ACHN (cell line): ENCODE data around the gene LTBP4.
A peak's percentile ranks its signal among the peaks of the same experiment; 100 is the strongest.

ENCODE experiments used
- DNase-seq: peaks from one replicate; pipeline ENCODE4 v3.0.0-alpha.2; 2015
- in situ Hi-C: cut with HindIII; loops from 2 replicates; pipeline ENCODE4 v1.10.0; 2017; ENCODE audit warnings: low sequenced_read_pairs, low pct_ligation_motif_present, low pct_unique_long_range_greater_than_20kb

The LTBP4 gene

GRCh38 chr19:40605216-40605971 lies 4.2 kb downstream of the LTBP4 start:
- in situ Hi-C loops: no loop called here
- peak; percentile 70 for DNase-seq

GRCh38 chr19:40607311-40608239 lies 6.4 kb downstream of the LTBP4 start:
- in situ Hi-C loops: no loop called here
- DNase-seq: no peak

GRCh38 chr19:40608240-40608621 lies 7.1 kb downstream of the LTBP4 start:
- DNase-seq: no peak
- in situ Hi-C loops: no loop called here

- DNase-seq: no peak
- in situ Hi-C loops: no loop called here
These were observed 7.8 kb downstream of the LTBP4 start for GRCh38 chr19:40608957-40609356.

- in situ Hi-C loops: no loop called here
- DNase-seq: peak; percentile 84
These were observed 8.6 kb downstream of the LTBP4 start for GRCh38 chr19:40609561-40610395.

- DNase-seq: no peak
- in situ Hi-C loops: no loop called here
These were observed 9.4 kb downstream of the LTBP4 start for GRCh38 chr19:40610396-40611064.

GRCh38 chr19:40611096-40611495 lies 9.9 kb downstream of the LTBP4 start:
- no peak for DNase-seq
- in situ Hi-C loops: no loop called here

GRCh38 chr19:40611900-40612698 lies 10.9 kb downstream of the LTBP4 start:
- DNase-seq: no peak
- in situ Hi-C loops: no loop called here

- in situ Hi-C loops: no loop called here
- no peak for DNase-seq
These were observed 11.9 kb downstream of the LTBP4 start for GRCh38 chr19:40612831-40613689.

GRCh38 chr19:40613690-40614621 lies 12.8 kb downstream of the LTBP4 start:
- no peak for DNase-seq
- in situ Hi-C loops: no loop called here

- DNase-seq: no peak
- in situ Hi-C loops: no loop called here
These were observed 13.6 kb downstream of the LTBP4 start for GRCh38 chr19:40614622-40615411.

- in situ Hi-C loops: no loop called here
- no peak for DNase-seq
These were observed 15.0 kb downstream of the LTBP4 start for GRCh38 chr19:40616178-40616577.

GRCh38 chr19:40616941-40617340 lies 15.8 kb downstream of the LTBP4 start:
- no peak for DNase-seq
- in situ Hi-C loops: no loop called here

- in situ Hi-C loops: no loop called here
- DNase-seq: no peak
These were observed 16.8 kb downstream of the LTBP4 start for GRCh38 chr19:40617961-40618360.
